GM12891 (cell line): ENCODE results near the gene OR2H2.

ENCODE experiments used
- DNase-seq: peaks from one replicate; pipeline ENCODE4 v3.0.0; 2011; ENCODE audit warnings: low spot score; ENCODE audit not compliant: insufficient read length
- FAIRE-seq: peaks from 2 replicates; lab custom pipeline; 2011; peaks lifted over from hg19 to GRCh38; lab: Jason Lieb, UNC
- PAX5 ChIP-seq: IDR thresholded peaks from 2 replicates; pipeline ENCODE4 v1.6.1; 2011; ENCODE audit warnings: low read length, moderate library complexity, mild to moderate bottlenecking; ENCODE audit not compliant: insufficient read depth, severe bottlenecking
- POLR2A ChIP-seq: IDR thresholded peaks from 2 replicates; pipeline ENCODE4 v1.6.1; 2011; ENCODE audit warnings: low read depth, low read length, control low read depth
- POLR2AphosphoS5 ChIP-seq: IDR thresholded peaks from 2 replicates; pipeline ENCODE4 v1.6.1; 2011; ENCODE audit warnings: low read depth, low read length, control low read depth
- POU2F2 ChIP-seq: IDR thresholded peaks from 2 replicates; pipeline ENCODE4 v1.6.1; 2011; ENCODE audit warnings: low read depth, mild to moderate bottlenecking, control low read depth, low read length, moderate library complexity
- SPI1 ChIP-seq: IDR thresholded peaks from 2 replicates; pipeline ENCODE4 v1.6.1; 2011; ENCODE audit warnings: low read depth, low read length, control low read depth
- TAF1 ChIP-seq: IDR thresholded peaks from 2 replicates; pipeline ENCODE4 v1.6.1; 2011; ENCODE audit warnings: low read depth, low read length, control low read depth

Gene OR2H2

DNA sequence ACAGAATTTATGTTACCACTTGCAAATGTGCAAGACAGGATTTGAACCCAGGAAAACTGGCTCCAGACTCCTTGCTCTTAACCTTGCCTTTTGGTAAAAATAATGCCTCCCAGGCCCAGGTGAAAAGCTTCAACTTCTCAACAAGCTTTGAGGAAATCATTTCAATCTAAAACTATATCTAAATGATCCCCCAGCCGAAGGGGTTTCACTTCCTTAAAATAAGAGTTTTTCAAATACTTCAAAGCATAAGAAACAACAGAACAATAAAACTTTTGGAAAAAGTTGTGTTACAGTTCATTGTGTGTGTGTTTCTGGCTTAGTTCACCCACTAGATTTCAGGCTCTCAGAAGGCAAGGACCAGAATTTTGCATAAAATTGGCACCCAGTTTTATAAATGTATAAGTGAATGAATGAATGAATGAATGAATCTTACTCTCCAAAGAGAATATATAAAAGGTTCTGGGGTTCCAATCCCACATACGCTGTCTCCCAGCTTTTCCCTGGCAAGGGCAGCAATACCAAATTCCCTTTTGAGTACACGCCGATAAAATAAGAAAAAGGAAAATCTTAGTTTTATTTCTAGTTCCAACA lies 5.4 kb downstream of the OR2H2 start:
- FAIRE-seq (no peak), DNase-seq (no peak)
- TF ChIP-seq POLR2A (no peak), SPI1 (peak; percentile 87)

DNA sequence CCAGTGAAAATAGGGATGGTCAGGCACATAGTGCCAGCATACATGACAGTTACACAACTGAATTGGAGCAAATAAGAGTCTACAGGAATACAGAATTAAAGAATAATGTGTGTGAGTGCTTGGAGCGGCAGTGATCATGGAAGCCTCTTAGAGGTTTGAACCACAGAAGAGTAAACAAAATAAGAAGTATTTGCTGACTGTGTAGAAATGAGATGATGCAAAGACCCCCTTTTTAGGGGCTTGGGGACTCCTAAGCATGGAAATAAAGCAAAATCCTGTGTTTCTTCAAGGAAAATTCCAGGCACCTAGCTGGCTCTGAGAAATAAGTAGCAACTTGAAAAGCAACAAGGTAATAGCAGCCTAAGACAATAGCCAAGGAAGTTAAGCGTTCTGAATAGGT lies 6.8 kb downstream of the OR2H2 start:
- DNase-seq (no peak), FAIRE-seq (no peak)
- TF ChIP-seq POLR2A: no peak
- TF ChIP-seq POLR2AphosphoS5: no peak
- TF ChIP-seq SPI1: no peak
- no peak for TF ChIP-seq PAX5
- no peak for TF ChIP-seq POU2F2
- no peak for TF ChIP-seq TAF1

DNA sequence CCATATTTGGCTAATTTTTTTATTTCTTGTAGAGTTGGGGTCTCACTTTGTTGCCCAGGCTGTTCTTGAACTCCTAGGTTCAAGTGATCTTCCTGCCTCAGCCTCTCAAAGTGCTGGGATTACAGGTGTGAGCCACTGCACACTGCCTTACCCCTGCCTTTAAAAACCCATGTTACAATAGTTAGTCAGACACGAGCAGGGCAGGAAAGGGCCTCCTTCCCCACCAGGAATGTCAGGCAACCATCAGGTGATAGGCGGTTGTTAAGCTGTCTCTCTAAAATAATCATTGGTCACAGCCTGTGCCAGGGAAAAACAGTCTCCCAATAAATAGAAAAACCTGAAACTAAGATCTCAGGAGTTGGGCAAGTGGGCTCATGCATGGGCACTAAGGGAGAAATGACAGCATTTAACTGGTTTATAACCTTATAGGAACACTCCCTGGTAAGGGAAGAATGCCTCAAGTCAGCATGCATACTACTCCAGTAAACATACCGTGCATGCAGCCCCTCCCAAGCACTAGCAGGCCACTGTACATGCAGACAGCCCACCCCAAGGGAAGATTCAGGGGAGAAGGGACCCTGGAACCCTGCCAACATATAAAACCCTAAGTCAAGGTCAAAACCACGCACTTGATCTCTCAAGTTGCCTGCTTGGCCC lies 8.4 kb downstream of the OR2H2 start:
- TF ChIP-seq TAF1 (no peak), POLR2AphosphoS5 (no peak), POU2F2 (no peak), PAX5 (no peak), SPI1 (no peak), POLR2A (no peak)
- FAIRE-seq: no peak
- DNase-seq: no peak

DNA sequence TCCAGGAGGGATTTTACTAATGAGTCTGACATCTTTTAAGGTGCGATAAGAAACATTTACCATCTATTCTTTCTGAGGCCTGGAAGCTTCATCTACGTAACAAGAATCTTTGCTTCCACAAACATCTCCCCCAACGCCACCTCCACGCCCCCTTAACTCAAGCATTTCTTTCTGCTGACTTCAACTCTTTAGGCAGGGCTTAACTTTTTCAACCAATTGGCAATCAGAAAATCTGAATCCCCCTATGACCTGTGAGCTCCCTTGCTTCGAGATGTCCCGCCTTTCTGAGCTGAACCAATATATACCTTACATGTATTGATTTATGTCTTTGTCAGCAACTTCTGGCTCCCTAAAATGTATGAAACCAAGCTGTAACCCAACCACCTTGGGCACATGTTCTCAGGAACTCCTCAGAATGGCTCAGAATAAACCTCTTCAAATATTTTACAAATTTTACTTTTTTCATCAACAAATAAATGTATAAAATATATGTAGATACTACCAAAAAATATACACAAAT lies 11.5 kb downstream of the OR2H2 start:
- DNase-seq (no peak), FAIRE-seq (no peak)
- TF ChIP-seq TAF1: no peak

DNA sequence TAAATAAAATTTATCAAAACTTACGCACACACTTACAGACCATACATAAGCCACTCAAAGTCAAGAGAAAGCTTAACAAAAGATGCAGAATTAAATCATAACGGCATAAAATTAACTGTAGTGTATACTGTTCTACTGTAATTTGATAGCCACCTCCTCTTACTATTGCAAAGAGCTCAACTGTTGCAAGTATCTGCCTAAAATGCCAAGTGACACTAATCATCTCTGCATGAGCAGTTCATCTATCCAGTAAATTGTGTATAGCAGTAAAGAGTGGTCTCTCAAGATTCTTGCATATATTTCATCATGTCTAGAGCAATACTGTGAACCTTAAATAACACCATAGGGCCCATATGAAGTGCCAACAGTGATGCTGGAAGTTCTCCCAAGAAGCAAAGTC lies 12.3 kb downstream of the OR2H2 start:
- no peak for TF ChIP-seq POLR2AphosphoS5
- TF ChIP-seq TAF1: no peak
- no peak for TF ChIP-seq SPI1
- no peak for TF ChIP-seq POU2F2
- TF ChIP-seq PAX5: no peak
- no peak for TF ChIP-seq POLR2A
- no peak for DNase-seq
- no peak for FAIRE-seq

DNA sequence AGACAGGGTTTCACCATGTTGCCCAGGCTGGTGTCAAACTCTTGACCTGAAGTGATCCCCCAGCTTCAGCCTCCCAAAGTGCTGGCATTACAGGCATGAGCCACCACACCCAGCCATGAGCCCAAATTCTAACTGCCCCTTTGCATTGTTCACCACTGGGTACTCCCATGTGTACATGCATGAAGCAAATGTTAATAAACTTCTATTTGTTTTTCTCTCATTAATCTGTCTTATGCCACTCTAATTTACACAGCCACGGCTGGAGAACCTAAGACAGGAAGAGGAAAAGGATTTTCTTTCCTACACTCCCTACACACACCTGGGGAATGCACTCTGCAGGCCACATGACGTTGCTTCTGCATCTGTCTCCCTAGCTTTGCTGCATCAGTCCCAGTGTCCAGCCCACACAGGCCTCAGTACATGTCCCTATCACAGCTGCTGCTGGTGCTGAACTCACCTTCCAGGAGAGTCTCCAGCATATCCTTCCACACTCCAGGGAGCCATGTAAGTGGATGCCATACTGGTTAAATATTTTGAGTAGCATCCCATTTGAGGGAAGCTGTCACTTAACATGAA lies 13.3 kb downstream of the OR2H2 start:
- DNase-seq: no peak
- FAIRE-seq: no peak

DNA sequence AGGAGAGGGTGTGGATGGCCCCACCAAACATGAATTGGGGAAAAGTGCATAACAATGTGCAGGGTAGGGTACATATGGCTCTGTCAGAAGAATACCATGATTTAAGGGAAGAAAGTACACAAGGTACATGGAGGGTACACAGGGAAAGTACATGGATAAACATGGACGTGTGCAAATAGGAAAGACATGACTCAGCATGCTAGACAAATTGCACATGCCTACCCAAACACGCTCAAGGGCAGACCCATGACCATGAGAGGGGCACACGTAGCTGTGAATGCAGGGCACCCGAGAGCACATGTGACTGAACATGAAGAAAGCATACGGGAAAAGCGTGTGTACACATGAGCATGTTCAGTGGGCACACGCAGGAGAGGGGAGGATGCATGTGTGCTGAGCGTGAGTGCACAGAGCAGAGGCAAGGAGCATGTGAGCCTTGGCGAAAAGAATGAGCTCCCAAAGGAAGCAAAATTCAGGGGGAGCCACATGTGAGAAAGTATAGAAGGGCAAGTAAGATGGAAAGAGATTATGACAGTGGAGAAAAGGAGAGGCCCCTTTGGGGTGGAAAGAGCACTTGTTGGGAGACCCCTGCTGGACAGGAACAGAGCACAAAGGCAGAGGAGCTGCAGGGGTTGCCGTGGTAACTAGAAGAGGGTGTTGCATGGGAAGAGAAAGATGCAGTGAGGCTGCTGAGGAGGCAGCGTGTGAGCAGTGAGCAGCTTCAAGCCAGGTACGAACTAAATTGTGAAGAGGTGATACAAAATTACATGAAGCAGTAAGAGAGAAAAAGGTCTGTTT lies 17.8 kb downstream of the OR2H2 start:
- TF ChIP-seq POLR2A: no peak
- no peak for TF ChIP-seq POLR2AphosphoS5
- no peak for TF ChIP-seq SPI1
- no peak for TF ChIP-seq TAF1
- TF ChIP-seq POU2F2: no peak
- no peak for TF ChIP-seq PAX5
- FAIRE-seq (no peak), DNase-seq (peak; percentile 39)

More for the DNA sequence above, 13.3 kb downstream of the OR2H2 start:
- TF ChIP-seq PAX5 (no peak), POU2F2 (no peak), TAF1 (no peak), SPI1 (no peak), POLR2A (no peak), POLR2AphosphoS5 (no peak)

DNA sequence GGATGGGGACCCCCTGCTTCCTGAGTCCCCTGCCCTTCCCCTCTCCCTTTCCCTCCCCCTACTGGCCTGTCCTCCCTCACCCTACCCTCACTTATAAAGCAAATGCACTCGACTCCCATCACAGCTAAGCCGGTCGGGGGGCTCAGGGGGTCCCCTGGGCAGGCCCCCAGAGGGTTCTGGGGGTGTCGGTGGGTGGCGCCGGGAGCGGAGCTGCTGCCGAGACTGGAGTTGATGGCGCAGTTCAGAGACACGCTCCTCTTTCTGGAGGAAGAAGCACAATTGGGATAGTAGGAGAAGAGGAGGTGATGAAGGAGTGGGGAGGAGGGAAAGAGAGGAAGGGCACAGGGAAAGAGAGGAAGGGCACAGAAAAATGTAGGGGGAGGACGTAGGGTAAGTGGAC lies 18.5 kb downstream of the OR2H2 start:
- TF ChIP-seq SPI1 (no peak), POLR2AphosphoS5 (no peak), PAX5 (no peak), TAF1 (no peak), POLR2A (no peak), POU2F2 (no peak)
- DNase-seq (no peak), FAIRE-seq (no peak)

DNA sequence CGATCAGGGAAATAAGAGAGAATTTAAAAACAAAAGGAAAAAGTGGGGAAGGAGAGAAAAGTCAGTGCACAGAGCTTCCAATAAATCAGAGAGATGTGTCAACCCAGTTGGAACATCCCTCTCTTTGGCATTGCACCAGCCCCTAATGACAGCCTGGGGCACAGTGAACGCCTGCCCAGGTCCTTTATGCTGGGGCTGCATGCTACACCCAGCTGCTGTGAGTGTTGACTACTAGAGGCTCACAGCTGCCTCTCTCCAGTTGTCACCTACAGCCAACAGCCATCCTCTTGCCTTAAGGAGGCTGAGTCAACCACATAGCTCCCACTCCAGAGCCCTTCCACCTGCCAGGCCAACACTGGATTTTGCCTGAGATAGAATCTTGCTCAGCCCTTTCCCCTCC lies 19.0 kb downstream of the OR2H2 start:
- DNase-seq (no peak), FAIRE-seq (no peak)
- TF ChIP-seq POLR2AphosphoS5 (no peak), POU2F2 (no peak), SPI1 (no peak)

DNA sequence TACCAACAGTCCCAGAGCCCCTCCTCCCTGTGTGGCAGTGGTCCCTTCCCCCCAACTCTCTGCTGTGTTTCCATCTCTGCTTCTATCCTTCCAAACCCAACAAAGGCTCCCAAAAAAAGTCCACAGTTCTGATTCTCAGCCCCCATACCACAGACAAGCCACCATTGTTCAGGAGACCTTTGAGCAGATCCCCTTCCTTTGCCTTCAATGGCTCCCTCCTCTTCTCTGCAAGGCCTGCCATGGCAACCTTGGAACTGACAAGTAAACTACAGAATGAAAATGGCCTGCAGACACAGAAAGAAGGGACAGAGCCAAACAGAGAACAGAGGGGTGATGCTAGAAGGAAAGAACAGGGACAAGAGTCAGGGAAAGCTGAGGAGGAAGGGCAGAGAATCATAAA lies 23.2 kb downstream of the OR2H2 start:
- DNase-seq: no peak
- no peak for TF ChIP-seq POLR2AphosphoS5
- TF ChIP-seq SPI1: no peak
- no peak for TF ChIP-seq TAF1
- TF ChIP-seq PAX5: no peak
- TF ChIP-seq POU2F2: no peak
- TF ChIP-seq POLR2A: no peak
- no peak for FAIRE-seq
